ENCODE measurements around the gene NLRP3. TPM values are rescaled to one million over a fixed set of nuclear protein-coding genes. Genes with fewer than 3 reads are reported as not detected.

NLRP3 gene
- total RNA-seq, 1 experiment from 2014 or later: not detected

DNA sequence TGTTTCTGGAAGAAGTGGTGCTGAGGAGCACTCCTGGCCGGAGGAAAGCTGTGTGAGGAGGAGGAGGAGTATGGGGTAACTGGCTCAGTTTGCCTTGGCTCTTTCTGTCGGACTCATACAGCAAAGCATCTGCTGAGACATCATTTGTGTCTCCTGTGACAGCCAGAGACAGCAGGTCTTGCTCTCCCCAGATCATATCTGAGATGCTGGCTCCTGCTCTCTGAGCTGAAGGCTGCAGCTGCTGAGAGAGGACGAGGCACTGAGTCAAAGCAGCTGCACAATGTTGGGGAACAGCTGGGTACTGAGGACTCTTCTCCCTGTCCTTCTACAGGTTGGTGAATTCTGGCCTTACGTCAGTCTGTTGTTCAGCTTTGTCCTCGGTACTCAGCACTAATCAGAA, 27.7 kb downstream of the NLRP3 start:
- no peak for DNase-seq (ENCODE audit: low read depth, low spot score)
- H3K79me2 ChIP-seq (ENCODE audit: insufficient read depth, low read length): no peaks in the 10 kb centered on the region
- BruUV-seq (replicated peaks): no TSS peak
- RAD21 ChIA-PET (ENCODE audit: low non-redundant PET in 1 of 2, low total read pairs in 2 of 2, uncharacterized antibody in 2 of 2, unreplicated experiment in 2 of 2): no interaction called here
- H3K4me1 ChIP-seq (ENCODE audit: control insufficient read depth in 1 of 2, insufficient read depth in 2 of 2, low read length in 2 of 2): peaks cover 0 to 5% of the 10 kb centered on the region in 2 experiments; a peak in 2 of 4 replicates
- H3K4me3 ChIP-seq (replicated peaks in 1 of 2; ENCODE audit: low read depth in 1 of 2, low read length in 2 of 2): no peak overlapping the region
- H3K9ac ChIP-seq (ENCODE audit: low read length): no peak overlapping the region
- H3K9me3 ChIP-seq (ENCODE audit: control insufficient read depth in 1 of 2, insufficient read depth in 1 of 2, low read depth in 1 of 2, low read length in 2 of 2): no peaks in the 10 kb centered on the region
- H3K9me2 ChIP-seq (ENCODE audit: insufficient read depth): no peaks in the 10 kb centered on the region
- CTCF ChIA-PET: no interaction called here
- TF ChIP-seq CEBPB (IDR thresholded peaks at IDR 0.05; ENCODE audit: low read depth) (no peak), JUND (IDR thresholded peaks at IDR 0.05) (no peak), RAD21 (IDR thresholded peaks at IDR 0.05; ENCODE audit: low read depth) (no peak), EZH2 (IDR thresholded peaks at IDR 0.05) (no peak), FOSL1 (IDR thresholded peaks at IDR 0.05; ENCODE audit: low read depth) (no peak), ZNF274 (IDR thresholded peaks at IDR 0.05; ENCODE audit: low read depth, low read length) (no peak), CBX3 (IDR thresholded peaks at IDR 0.05; ENCODE audit: low read depth) (no peak), POLR2AphosphoS5 (IDR thresholded peaks at IDR 0.05; ENCODE audit: low read depth, low read length) (no peak), SP1 (IDR thresholded peaks at IDR 0.05; ENCODE audit: low read depth) (no peak)
- TF ChIP-seq, protein P1, sequence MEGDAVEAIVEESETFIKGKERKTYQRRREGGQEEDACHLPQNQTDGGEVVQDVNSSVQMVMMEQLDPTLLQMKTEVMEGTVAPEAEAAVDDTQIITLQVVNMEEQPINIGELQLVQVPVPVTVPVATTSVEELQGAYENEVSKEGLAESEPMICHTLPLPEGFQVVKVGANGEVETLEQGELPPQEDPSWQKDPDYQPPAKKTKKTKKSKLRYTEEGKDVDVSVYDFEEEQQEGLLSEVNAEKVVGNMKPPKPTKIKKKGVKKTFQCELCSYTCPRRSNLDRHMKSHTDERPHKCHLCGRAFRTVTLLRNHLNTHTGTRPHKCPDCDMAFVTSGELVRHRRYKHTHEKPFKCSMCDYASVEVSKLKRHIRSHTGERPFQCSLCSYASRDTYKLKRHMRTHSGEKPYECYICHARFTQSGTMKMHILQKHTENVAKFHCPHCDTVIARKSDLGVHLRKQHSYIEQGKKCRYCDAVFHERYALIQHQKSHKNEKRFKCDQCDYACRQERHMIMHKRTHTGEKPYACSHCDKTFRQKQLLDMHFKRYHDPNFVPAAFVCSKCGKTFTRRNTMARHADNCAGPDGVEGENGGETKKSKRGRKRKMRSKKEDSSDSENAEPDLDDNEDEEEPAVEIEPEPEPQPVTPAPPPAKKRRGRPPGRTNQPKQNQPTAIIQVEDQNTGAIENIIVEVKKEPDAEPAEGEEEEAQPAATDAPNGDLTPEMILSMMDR (IDR thresholded peaks at IDR 0.05 in 2 of 3, conservative IDR thresholded peaks at IDR 0.05 in 1 of 3; ENCODE audit: borderline replicate concordance in 1 of 3, insufficient read depth in 1 of 3, low read depth in 2 of 3, low read length in 2 of 3): no peak
- TF ChIP-seq, protein P2, sequence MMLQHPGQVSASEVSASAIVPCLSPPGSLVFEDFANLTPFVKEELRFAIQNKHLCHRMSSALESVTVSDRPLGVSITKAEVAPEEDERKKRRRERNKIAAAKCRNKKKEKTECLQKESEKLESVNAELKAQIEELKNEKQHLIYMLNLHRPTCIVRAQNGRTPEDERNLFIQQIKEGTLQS (IDR thresholded peaks at IDR 0.05): no peak
- TF ChIP-seq, protein P3, sequence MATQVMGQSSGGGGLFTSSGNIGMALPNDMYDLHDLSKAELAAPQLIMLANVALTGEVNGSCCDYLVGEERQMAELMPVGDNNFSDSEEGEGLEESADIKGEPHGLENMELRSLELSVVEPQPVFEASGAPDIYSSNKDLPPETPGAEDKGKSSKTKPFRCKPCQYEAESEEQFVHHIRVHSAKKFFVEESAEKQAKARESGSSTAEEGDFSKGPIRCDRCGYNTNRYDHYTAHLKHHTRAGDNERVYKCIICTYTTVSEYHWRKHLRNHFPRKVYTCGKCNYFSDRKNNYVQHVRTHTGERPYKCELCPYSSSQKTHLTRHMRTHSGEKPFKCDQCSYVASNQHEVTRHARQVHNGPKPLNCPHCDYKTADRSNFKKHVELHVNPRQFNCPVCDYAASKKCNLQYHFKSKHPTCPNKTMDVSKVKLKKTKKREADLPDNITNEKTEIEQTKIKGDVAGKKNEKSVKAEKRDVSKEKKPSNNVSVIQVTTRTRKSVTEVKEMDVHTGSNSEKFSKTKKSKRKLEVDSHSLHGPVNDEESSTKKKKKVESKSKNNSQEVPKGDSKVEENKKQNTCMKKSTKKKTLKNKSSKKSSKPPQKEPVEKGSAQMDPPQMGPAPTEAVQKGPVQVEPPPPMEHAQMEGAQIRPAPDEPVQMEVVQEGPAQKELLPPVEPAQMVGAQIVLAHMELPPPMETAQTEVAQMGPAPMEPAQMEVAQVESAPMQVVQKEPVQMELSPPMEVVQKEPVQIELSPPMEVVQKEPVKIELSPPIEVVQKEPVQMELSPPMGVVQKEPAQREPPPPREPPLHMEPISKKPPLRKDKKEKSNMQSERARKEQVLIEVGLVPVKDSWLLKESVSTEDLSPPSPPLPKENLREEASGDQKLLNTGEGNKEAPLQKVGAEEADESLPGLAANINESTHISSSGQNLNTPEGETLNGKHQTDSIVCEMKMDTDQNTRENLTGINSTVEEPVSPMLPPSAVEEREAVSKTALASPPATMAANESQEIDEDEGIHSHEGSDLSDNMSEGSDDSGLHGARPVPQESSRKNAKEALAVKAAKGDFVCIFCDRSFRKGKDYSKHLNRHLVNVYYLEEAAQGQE (IDR thresholded peaks at IDR 0.05; ENCODE audit: low read depth): no peak
- POLR2A ChIA-PET: no interaction called here
- no peaks in the 10 kb centered on the region for H3K36me3 ChIP-seq (ENCODE audit: control insufficient read depth in 1 of 2, insufficient read depth in 2 of 2, low read length in 2 of 2)
- H3K4me2 ChIP-seq (ENCODE audit: low read length): no peak overlapping the region
- 0 out of 2 replicates have a peak, but pooled peaks cover 4% of the 10 kb centered on the region for H3K27me3 ChIP-seq (ENCODE audit: insufficient read depth, low read length)
- ATAC-seq: no peak
- no peak overlapping the region for H2AFZ ChIP-seq (ENCODE audit: low read depth, low read length, poor library complexity, severe bottlenecking)
- no peak overlapping the region for H3K27ac ChIP-seq (ENCODE audit: low read depth, low read length)
- intact Hi-C loops (cut with micrococcal nuclease): no loop called here
- no peaks in the 10 kb centered on the region for H4K20me1 ChIP-seq (ENCODE audit: insufficient read depth)

Measured in HCT116 (cell line).